NCI-H146 treated with DMSO at 0.1 percent for 48 hours (cell line): ENCODE measurements around the gene CCDC7.
"Not testable (repeated sequence)": the region's sequence is repeated elsewhere in the genome, so short reads cannot be mapped to it uniquely, and the experiment has no call there.

Experiments used
- DNase-seq: peaks from one replicate; lab custom pipeline; 2025; ENCODE audit not compliant: unreplicated experiment; lab: John Stamatoyannopoulos, UW

The CCDC7 gene

GRCh38 chr10:32865170-32865569, 419.2 kb downstream of the CCDC7 start:
- no peak for DNase-seq

- no peak for DNase-seq
These were observed 432.0 kb downstream of the CCDC7 start for GRCh38 chr10:32877915-32878314.

GRCh38 chr10:32878646-32879045, 432.7 kb downstream of the CCDC7 start:
- no peak for DNase-seq

GRCh38 chr10:32882076-32882475, 436.1 kb downstream of the CCDC7 start:
- DNase-seq = no peak

GRCh38 chr10:32887481-32887880, 441.5 kb downstream of the CCDC7 start:
- no peak for DNase-seq

GRCh38 chr10:32888161-32888927, 442.4 kb downstream of the CCDC7 start:
- DNase-seq = no peak

GRCh38 chr10:32889631-32890212, 443.8 kb downstream of the CCDC7 start:
- DNase-seq = no peak

- DNase-seq = no peak
These were observed 444.5 kb downstream of the CCDC7 start for GRCh38 chr10:32890444-32890843.

GRCh38 chr10:32891261-32891660, 445.3 kb downstream of the CCDC7 start:
- no peak for DNase-seq

- no peak for DNase-seq
These were observed 447.5 kb downstream of the CCDC7 start for GRCh38 chr10:32893434-32893833.

- no peak for DNase-seq
These were observed 448.1 kb downstream of the CCDC7 start for GRCh38 chr10:32893916-32894664.

- not testable (repeated sequence) for DNase-seq
These were observed 449.4 kb downstream of the CCDC7 start for GRCh38 chr10:32895200-32895968.

GRCh38 chr10:32901815-32902214, 455.9 kb downstream of the CCDC7 start:
- no peak for DNase-seq

GRCh38 chr10:32905466-32905865, 459.5 kb downstream of the CCDC7 start:
- DNase-seq = no peak

- no peak for DNase-seq
These were observed 460.7 kb downstream of the CCDC7 start for GRCh38 chr10:32906595-32906994.

GRCh38 chr10:32909456-32909855, 463.5 kb downstream of the CCDC7 start:
- DNase-seq = no peak

- DNase-seq = not testable (repeated sequence)
These were observed 464.0 kb downstream of the CCDC7 start for GRCh38 chr10:32909970-32910369.

GRCh38 chr10:32911285-32912016, 465.5 kb downstream of the CCDC7 start:
- DNase-seq = no peak

- not testable (repeated sequence) for DNase-seq
These were observed 471.9 kb downstream of the CCDC7 start for GRCh38 chr10:32917817-32918216.

- DNase-seq = no peak
These were observed 476.2 kb downstream of the CCDC7 start for GRCh38 chr10:32922170-32922569.

GRCh38 chr10:32923134-32923533, 477.2 kb downstream of the CCDC7 start:
- no peak for DNase-seq
